Amniotic epithelial cell (primary cell): ENCODE data around the gene RABL3.
"Not testable (repeated sequence)": the region's sequence is repeated elsewhere in the genome, so short reads cannot be mapped to it uniquely, and the experiment has no call there.

ENCODE experiments used
- DNase-seq: peaks from one replicate; pipeline ENCODE4 v3.0.0-alpha.2; 2010; ENCODE audit warnings: low read depth

Gene RABL3

DNA sequence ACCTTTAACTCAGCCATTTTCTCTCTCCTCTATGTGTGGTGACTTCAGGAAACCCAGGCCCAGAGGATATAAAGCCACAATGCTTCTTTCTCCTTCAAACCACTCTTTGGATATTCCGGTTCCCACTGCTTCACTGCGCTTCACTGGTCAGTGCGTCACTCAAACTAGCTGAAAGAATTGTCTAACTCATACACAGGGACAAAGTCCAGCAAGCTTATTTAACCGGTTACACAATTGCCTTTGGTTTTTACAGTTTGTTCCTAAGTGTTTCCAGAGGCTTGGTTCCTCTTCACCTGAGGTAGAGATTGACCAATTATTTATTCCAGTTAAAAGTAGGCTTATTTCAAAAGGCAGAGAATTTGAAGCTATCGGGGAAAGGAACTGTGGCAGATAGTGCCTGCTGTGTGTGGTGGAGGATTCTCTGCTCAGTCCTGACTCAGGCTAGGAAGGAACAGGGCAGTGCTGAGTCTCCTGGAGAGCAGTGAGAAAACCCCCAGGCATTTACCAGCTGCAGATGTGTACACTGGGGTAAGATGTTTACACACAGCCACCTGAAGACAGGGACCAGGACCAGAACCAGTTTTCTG is 60.1 kb downstream of the RABL3 start, which contains the start of gene HGD:
HGD (minus strand) TSS at position 145 of the 587 bp plus-strand sequence; CDS start at position 17, 128 bp downstream.
- no peak for DNase-seq

DNA sequence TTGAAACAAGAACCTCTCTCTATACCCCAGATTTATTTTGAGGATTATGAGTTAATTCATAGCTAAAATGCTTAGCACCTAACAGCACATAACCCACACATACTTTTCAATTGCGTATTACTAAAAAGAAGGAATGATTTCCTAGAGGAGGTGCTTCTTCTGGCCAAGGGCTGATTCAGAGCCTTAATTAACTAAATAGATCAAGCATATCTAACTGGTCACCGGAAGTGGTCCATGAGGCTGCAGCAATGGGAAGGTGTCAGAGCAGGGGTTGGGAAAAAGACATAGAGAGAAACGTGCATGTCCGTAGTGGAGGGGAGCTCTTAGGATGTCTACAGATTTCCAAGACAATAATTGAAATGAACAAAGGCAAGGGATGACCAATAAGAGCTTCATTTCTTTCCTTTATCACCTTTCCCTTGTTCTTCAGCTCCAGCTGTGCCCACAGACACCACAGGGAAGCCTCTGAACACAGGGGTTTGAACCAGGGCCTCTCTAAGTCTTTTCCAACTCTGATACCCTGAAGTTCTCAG is 60.7 kb downstream of the RABL3 start:
- no peak for DNase-seq

DNA sequence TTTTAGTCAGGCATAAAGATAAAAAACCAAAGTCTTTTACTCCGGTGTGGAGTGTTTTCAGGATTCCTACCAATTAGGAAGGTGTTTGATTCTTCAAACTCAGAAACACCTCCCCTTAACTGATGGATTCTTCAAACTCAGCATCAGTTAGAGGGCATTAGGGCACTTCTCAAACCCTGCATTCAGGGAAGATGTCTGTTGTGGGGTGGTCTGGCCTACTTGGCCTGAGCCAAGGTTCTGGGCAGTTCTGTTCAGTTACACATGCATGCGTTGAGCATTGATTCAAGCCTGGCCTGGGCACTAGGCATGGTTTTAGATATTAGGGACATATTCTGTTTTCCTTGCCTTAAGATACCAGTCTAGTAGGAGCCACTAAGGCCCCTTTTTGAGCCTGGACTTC is 61.3 kb downstream of the RABL3 start:
- no peak for DNase-seq

DNA sequence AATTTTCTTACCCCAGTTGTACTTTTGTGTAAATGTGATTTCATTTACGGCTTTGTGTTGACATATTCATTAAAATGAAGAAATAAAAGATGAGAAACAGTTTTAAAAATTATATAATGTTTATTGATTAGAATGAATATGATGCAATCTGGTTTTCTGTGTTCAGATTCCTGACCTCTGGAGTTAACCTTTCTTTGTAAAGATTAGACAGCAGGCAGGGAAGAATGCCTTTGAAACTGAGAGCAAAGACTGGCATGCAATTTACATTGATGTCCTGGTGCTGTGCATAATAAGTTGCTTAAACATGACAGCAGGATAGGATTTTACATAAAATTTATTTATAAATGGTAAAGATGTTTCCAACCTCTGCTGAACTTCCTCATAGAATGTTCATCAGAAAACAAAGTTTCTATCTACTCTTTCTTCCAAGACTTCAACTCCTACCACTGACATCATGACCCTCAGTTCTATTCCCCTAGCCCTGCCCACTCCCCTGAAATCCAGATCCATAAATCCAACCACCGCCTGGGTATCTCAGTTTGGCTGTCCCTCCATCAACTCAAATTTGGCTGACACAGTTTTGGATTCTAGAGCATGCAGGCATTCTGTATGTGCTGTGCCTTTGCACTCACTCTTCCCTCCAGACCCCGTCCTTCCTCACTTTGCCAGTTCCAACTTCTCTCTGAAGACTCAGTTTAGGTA is 62.0 kb downstream of the RABL3 start:
- DNase-seq: no peak

DNA sequence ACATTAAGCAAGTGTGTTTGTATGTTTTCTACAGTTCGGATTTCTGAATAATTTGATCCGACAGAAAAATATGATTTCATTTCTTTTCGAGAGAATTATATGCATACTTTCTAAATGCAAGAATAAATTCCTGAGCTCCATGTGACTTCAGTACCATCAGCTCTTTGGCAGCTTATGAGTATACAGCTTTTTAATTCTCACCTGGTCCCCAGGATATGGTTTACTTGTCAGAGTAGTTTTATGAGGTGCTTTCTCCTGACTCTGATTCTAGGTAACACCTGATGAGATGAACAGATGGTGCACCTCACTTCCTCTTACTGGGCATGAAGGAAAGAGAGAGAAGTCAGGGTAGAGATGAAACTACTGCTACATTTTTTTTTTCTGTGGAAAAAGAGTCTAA is 63.3 kb downstream of the RABL3 start:
- DNase-seq: no peak

DNA sequence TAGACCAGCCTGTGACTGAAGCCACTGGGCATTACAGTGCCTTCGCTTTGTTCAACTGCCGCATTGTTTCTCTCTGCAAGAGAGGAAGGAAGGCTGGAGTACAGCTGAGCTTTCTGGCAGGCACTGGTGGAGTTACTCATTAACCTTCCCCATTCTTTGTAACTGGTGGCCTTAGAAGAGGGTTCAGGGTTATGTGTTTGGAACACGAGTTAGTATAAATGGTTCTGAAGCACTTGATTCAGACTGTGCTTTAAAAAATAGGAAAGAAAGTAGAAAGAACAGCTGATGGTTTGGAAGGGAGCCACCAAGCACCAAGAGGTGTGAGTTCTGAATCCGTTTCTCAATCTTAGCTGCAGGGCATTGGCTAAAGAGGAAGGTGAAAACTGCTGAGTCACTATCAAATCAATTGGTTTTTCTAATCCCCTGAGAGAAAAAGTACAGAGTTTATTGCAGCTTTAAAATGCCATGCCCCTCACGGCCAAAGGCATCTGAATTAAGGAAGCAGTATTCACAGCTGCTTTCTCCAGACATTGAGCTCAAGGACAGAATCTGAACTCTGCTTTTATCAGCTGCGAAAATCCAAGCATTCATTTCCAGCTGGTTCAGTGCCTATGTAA is 63.9 kb downstream of the RABL3 start:
- peak; percentile 66 for DNase-seq

DNA sequence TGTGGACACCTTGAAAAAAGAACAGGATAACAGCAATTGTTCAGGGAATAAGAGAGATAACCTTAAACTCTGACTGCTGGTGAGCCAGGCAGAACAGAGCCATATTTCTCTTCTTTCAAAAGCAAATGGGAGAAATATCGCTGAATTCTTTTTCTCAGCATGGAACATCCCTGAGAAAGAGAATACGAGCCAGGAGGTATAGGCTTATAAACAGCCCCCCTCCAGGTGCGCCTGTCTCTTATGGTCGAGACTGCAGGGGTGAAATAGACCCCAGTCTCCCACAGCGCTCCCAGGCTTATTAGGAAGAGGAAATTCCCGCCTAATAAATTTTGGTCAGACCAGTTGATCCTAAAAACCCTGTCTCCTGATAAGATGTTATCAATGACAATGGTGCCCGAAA is 65.1 kb downstream of the RABL3 start:
- not testable (repeated sequence) for DNase-seq

DNA sequence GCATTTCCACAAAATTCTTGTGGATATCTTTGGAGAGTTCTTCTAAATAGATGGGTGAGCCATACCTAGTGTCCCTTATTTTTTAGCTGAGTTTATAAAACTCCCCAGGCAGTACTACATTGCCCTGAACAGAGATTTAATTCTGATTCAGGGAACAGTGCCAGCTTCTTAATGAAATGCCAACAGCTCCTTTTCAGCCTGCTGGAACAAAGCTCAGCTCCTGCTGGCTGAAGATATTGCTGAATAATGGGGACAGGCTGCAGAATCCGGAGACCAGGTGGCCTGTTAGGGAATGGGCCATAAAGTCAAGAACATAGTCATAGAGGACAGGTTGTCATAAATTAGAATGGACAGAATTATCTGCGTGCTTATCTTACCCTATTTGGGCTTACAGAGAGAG is 69.2 kb downstream of the RABL3 start:
- no peak for DNase-seq

DNA sequence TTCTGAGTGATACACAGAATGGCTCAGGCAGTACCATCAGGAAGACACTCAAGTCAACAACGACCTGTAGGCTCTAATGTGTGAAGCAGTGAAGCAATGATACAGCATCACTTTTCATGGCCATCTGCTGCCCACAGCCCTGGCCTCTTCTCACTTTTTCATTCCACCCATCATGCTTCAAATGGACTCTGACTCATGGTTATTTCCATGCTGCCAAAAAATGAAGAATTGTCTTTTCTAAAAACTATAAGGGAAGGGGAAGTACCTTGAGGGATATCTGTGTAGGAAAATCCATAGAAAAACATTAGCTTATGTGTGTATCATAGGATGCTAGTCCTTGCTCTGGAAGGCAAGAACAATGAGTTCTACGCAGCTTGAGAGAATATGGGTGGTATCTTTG is 71.7 kb downstream of the RABL3 start:
- DNase-seq: no peak

DNA sequence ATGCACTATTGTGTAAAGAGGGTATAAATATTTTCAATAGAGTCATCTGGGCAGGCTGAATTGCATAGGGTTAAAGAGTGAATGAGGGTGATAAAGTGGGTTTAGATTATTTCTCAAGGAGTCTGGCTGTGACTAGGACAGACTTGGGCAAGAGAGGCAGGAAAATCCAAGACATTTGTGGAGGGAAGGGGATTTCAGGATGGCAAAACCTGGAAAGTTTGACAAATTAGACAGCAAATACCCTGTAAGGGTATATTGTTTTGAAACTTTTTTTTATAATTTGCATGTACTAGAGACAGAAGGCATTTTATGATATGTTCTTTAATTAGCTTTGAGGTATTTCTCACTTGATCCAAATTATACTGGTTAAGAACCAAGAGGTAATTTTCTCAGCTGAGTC is 77.4 kb downstream of the RABL3 start:
- DNase-seq: no peak

DNA sequence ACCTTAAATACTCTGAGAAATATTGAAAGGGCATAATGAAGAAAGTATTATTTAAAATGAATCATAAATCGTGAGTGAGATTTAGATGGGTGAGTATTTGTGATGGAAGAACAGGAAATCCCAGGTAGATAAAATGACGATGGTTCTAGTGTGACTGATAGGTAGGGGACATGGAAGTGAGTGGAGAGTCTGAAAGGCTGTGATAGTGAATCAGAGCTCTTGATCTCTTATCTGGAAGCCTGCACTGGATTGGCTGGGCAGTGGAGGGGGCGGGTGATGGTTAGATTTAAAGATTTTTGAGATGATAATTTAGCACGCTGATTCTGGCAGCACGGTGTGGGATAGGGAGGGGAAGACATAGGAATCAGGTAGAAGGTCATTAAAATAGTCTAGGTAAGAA is 80.4 kb downstream of the RABL3 start:
- no peak for DNase-seq

DNA sequence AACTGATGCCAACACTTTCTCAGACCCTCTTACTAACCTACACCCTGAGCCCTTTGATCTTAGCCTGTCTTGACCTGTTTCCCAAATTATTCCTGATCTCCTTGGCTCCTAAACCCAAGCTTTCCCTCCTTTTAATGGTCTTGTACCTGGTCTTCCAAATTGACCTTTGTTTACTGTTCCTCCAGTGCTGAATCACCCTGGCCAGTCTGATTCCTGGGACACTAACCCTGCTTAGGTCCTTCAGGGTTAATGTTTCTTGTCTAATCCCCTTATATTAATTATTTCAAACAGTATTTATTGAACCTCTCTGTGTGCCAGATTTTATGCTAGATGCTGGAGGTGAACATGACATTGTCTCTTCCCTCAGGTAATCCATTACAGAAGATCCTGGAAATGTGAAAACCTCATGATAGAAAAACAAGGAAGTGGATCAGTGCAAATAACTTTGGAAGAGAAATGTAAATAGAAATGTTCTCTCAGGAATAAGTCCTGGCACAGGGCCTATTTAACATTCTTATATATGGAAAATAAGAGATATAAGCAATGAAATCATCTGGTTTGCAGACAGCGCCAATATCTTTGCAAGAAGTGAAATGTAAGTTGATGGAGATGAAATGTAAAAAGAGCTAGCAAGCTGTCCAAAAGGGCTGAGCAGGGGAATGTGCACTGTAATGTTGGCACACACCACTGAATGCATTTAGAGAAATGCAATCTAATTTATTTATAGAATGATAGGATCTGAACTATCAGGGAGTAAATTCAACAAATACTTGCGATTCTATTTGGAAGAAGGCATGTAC is 81.0 kb downstream of the RABL3 start:
- no peak for DNase-seq

DNA sequence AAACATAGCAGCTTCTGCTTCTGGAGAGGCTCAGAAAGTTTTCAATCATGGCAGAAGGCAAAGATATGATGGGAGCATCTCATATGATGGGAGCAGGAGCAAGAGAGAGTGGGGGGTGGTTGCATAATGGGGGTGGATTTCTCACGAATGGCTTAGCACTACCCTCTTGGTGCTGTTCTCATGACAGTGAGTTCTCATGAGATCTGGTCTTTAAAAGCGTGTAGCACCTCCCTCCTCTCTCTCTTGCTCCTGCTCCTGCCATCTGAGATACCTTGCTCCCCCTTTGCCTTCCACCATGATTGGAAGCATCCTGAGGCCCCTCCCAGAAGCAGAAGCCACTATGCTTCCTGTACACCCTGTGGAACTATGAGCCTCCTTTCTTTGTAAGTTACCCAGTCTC is 82.5 kb downstream of the RABL3 start:
- no peak for DNase-seq

DNA sequence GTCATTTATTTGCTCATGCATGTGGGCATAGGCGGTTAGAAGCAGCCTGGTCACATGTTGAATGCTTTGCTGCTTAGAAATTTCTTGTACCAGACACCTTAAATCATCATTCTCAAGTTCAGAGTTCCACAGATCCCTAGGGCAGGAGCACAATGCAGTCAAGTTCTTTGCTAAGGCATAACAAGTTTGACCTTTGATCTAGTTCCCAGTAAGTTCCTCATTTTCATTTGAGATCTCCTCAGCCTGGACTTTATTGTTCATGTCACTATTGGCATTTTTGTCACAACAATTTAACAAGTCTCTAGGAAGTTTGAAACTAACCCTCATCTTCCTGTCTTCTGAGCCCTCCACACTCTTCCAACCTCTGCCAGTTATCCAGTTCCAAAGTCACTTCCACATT is 83.0 kb downstream of the RABL3 start:
- no peak for DNase-seq

DNA sequence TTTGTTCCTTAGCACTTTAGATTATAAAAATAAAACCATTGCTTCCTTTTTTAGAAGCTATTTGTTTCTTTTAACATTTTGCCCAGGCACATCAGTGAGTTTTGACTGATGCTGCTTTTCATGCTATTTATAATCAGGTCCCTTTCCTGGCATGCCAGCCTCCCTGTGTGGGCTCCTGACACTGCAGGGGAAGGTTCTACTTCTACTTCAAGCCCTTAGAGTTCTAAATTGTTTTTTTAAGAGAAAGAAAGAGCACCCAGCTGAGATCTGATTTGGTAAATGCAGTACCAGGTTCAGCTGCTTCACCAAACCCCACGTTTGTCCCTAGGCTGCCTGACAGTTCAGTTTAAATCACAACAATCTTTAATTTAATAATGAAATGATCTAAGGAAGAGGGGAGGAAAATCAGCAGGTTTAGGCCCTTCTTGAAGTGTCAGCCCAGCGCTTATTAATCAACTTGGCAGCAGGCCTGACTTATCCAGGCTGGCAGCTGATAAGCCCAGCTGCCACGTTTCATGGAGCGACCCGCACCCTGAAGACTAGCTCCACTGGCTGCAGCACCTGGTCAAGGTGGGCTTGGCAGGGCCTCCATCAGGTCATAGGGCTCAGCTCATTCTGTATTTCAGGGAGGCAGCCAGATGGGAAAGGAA is 89.3 kb downstream of the RABL3 start:
- DNase-seq: no peak

DNA sequence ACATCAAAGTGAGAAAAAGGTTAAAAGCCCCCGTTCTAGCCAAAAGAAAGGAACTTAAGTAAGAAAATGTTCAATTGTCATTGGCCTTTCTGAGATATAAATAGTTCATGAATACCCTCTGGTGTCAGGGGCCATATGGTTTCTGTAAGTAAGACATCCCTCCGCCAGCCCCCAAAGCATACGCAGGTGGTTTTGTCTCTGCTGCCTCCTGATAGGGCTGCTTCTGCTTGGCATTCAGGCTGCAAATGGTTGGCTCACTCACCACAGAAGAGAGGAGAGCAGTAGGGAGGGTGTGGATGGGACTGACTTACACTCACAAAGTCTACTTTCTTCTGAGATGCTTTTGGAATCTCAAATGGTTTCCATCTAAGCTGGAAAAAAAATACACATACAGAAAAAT is 90.0 kb downstream of the RABL3 start:
- DNase-seq: no peak

DNA sequence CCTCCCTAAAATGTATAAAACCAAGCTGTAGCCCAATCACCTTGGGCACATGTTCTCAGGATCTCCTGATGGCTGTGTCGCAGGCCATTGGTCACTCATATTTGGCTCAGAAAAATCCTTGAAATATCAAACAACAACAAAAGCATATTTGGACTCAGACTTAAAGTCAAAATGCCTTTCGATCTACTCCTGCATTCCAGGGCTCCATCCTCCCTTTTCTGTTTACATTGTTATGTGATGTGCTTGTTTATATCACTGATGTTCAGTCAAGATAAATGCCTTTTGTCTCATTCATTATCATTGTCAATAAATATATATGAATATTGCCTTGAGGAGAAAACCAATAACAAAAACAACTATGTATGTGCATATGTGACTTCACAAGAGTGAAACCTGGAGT is 92.0 kb downstream of the RABL3 start:
- DNase-seq: no peak

DNA sequence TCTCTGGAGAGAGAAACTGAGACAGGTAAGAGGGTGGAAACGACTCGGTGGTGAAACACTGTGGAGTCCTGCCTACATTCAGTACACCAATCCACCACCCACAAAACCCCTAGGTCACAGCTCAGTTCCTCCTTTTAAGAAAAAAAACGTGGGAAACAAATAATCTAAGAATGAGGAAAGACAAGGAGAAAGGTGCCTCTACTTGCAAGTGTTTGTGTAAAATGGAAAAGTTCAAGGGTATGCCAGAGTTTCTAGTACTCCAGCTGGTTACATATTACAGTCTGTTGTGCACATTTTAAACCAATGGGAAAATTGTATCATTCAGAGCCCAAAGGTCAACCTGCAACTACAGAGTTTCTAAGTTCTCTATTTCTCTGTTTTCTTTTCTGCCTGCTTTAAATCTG is 92.5 kb downstream of the RABL3 start:
- no peak for DNase-seq

DNA sequence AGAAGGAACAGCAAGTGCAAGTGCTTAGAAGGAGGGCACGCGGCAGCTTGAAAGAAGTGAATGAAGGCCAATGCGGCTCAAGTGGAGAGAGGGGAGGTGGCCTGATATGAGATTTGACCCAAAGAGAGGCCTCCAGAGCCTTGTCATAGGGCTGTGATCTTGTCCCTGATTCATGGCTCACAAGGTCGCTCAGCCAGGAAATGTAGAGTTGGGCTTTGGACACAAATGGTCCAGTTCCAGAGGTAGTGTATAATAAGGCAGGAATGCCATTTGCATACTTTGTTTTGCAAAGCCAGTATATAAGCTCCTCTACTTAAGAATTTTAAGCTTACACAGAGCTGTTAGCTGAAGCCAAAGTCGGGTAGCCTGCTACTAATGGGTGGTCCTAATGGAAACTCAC is 94.0 kb downstream of the RABL3 start:
- DNase-seq: no peak

DNA sequence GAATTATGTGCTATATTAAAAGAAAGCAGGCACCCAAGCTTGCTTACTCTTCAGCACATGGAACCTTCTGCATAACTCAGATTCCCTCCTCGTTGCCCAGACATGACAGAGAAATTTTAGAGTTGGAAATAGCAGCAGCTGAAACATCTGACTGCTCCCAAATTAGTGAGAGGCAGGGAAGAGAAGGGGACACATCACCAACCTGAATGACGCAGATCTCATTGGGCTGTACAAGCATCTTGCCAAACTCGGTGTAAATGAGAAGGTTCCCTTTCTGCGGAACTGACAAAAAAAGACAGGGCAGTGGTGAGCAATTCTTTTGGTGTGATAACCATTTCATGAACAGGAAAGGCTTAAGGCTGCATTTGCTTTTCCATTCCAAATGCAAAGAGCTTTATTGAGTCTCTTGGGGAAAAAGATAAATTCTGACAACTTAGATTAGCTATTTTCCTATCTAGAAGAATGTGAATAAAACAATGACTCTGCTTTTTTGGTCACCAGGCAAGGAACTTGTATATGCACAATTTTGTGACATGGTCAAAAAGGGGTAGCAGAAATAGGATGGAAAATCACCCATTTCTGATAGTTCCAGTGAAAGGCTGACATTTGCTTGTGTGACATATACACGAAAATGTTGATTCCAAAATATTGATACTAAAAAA is 95.4 kb downstream of the RABL3 start:
- no peak for DNase-seq

DNA sequence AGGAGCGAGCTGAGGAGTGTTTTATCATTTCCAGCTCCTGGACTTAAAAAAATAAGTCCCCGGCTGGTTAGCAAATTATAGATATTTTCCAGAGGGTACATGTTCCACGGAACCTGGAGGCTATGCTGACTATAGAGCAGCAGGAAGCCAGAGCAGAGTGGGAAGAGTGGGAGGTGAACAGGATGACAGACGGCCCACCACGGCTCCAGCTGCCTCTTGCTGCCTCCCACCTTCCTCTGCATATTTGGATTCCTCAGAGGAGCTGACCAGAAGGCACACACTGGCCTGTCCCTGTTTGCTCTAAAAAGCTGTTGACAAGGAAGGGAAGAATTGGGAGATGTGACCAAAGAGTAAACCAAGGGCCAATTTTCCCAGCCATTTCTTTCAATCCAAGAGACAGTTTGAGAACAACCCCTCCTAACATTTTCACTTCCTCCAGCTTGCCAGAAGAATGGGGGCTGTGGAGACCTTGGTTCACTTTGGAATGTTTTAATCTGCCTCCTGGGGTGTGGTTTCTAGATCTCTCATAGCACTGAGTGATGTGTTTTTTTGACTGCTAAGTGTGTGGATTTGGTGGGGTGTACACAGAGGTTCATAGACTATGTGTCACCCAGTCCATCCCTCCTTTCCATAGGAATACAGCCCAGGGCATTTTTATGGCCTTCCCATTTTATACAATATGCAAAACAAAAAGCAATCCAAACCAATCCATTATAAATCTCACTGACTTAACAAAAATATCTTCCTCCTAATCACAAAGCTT is 97.1 kb downstream of the RABL3 start:
- peak; percentile 29 for DNase-seq
